AG10803 (cell line): ENCODE data around the gene TSPAN11.

Experiments used
- DNase-seq: peaks from one replicate; pipeline ENCODE4 v3.0.0; 2010; ENCODE audit warnings: low read depth
- H3K4me3 ChIP-seq: 2 replicates; pipeline ENCODE4 v1.5.1; 2011; ENCODE audit warnings: mild to moderate bottlenecking, low read length, control low read depth
- CTCF ChIP-seq: conservative IDR thresholded peaks from 2 replicates; pipeline ENCODE4 v1.5.1; 2011; ENCODE audit warnings: mild to moderate bottlenecking, low read length, control low read depth, inconsistent platforms

TSPAN11 gene

GRCh38 chr12:31037931-31038330 is 111.4 kb downstream of the TSPAN11 start:
- DNase-seq: no peak
- H3K4me3 ChIP-seq: no peak overlapping the region
- no peak for TF ChIP-seq CTCF

GRCh38 chr12:31041033-31041564 is 114.6 kb downstream of the TSPAN11 start:
- no peak for DNase-seq
- no peak for TF ChIP-seq CTCF
- H3K4me3 ChIP-seq: no peak overlapping the region
